NT2/D1 (cell line): Measurements from ENCODE around the gene WDR19.

ENCODE experiments used
- YY1 ChIP-seq: IDR thresholded peaks from 2 replicates; pipeline ENCODE4 v1.6.1; 2011; ENCODE audit not compliant: insufficient read length, insufficient read depth
- ZNF274 ChIP-seq: IDR thresholded peaks from 2 replicates; pipeline ENCODE4 v1.6.1; 2011; ENCODE audit warnings: mild to moderate bottlenecking, low read depth, low read length

DNA sequence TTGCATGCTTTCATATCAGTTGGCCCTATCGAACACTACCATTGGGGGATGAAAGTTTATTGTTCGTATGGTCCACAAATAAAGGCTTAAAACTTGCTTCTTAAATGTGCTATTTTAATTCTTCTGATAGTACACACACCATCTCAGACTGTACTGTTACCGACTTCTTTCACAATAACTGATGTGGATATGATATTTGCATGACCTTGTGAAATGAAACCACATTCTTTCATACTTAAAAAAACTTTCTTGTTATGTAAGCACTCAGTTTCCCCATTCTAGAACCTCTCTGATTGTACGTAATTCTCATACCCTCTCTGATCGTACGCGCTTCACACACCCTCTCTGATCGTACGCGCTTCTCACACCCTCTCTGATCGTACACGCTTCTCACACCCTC is 12.0 kb upstream of the WDR19 start:
- no peak for TF ChIP-seq YY1
- TF ChIP-seq ZNF274: no peak
